SK-N-SH (cell line): ENCODE data around the gene SNRPD2. TPM values are rescaled to one million over a fixed set of nuclear protein-coding genes. Genes with fewer than 3 reads are reported as not detected.

Experiments used
- CTCF ChIA-PET: fragments of 300-600, 350-600 bp; formaldehyde crosslinking; extraction: SDS; loops from one replicate; lab custom pipeline; 2021; lab: Yijun Ruan, JAX
- POLR2A ChIA-PET: fragments of 350-600 bp; sonication (Branson Sonifier 250); formaldehyde crosslinking; extraction: SDS; loops from one replicate; lab custom pipeline; 2020; ENCODE audit warnings: antibody characterized with exemption, inconsistent platforms; lab: Yijun Ruan, JAX
- DNase-seq: peaks from one replicate; pipeline ENCODE4 v3.0.0; 2012
- H2AFZ ChIP-seq: fragments of 200-600 bp; sonication (generic); 2 replicates; pipeline ENCODE4 v1.8.1; 2016; ENCODE audit warnings: antibody characterized with exemption, mild to moderate bottlenecking, low read depth
- H3F3A ChIP-seq: fragments of 200-600 bp; sonication (generic); replicated peaks from 2 replicates; pipeline ENCODE3; 2016; ENCODE audit warnings: antibody characterized with exemption, mild to moderate bottlenecking; ENCODE audit not compliant: insufficient read depth
- H3K27ac ChIP-seq, 2 experiments: fragments of 200-500 bp in 1 of 2; fragments of 200-600 bp in 1 of 2; sonication (Bioruptor generic) in 1 of 2; sonication (generic), shearing (Covaris generic) in 1 of 2; 2 replicates each; pipeline versions ENCODE4 v1.5.1 to v1.6.1; 2014 to 2016; ENCODE audit warnings: low read depth in 2 of 2, inconsistent platforms in 1 of 2, low read length in 1 of 2, mild to moderate bottlenecking in 1 of 2, mixed read lengths in 1 of 2
- H3K27me3 ChIP-seq: fragments of 200-600 bp; sonication (generic), shearing (Covaris generic); 2 replicates; pipeline ENCODE4 v1.6.1; 2016; ENCODE audit warnings: mixed run types; ENCODE audit not compliant: insufficient read depth
- H3K36me3 ChIP-seq, 2 experiments: fragments of 200-500 bp in 1 of 2; fragments of 200-600 bp in 1 of 2; sonication (Bioruptor generic) in 1 of 2; sonication (generic) in 1 of 2; replicated peaks in 1 of 2; 2 replicates each; pipeline versions ENCODE3 to v1.5.1; 2014 to 2016; ENCODE audit warnings: low read length in 1 of 2, mild to moderate bottlenecking in 1 of 2; ENCODE audit not compliant: insufficient read depth in 2 of 2, control insufficient read depth in 1 of 2
- H3K4me1 ChIP-seq, 2 experiments: fragments of 200-500 bp in 1 of 2; fragments of 200-600 bp in 1 of 2; sonication (Bioruptor generic) in 1 of 2; sonication (generic), shearing (Covaris generic) in 1 of 2; 2 replicates each; pipeline versions ENCODE4 v1.5.1 to v1.6.1; 2014 to 2016; ENCODE audit warnings: low read depth in 1 of 2, low read length in 1 of 2, mixed run types in 1 of 2; ENCODE audit not compliant: insufficient read depth in 2 of 2, control insufficient read depth in 1 of 2
- H3K4me2 ChIP-seq: fragments of 200-600 bp; sonication (generic), shearing (Covaris generic); 2 replicates; pipeline ENCODE4 v1.6.1; 2017; ENCODE audit warnings: mixed run types
- H3K4me3 ChIP-seq, 2 experiments: fragments of 200-500 bp in 1 of 2; fragments of 200-600 bp in 1 of 2; sonication (Bioruptor generic) in 1 of 2; sonication (generic), shearing (Covaris generic) in 1 of 2; 2 replicates each; pipeline versions ENCODE4 v1.5.1 to v1.8.1; 2014 to 2016; ENCODE audit warnings: low read depth in 2 of 2, inconsistent platforms in 1 of 2, low read length in 1 of 2, mild to moderate bottlenecking in 1 of 2, mixed read lengths in 1 of 2, moderate library complexity in 1 of 2
- H3K79me2 ChIP-seq: fragments of 200-600 bp; sonication (generic); 2 replicates; pipeline ENCODE4 v1.8.1; 2017; ENCODE audit warnings: mild to moderate bottlenecking; ENCODE audit not compliant: insufficient read depth
- H3K9ac ChIP-seq: fragments of 200-600 bp; sonication (generic); 2 replicates; pipeline ENCODE4 v1.6.1; 2017; ENCODE audit warnings: mixed run types
- H3K9me2 ChIP-seq: fragments of 200-600 bp; sonication (generic); 2 replicates; pipeline ENCODE4 v1.6.1; 2017; ENCODE audit warnings: mixed run types
- H3K9me3 ChIP-seq: fragments of 200-600 bp; sonication (generic); 2 replicates; pipeline ENCODE4 v1.6.1; 2017; ENCODE audit warnings: mixed run types, mild to moderate bottlenecking, moderate library complexity
- H4K20me1 ChIP-seq: fragments of 200-600 bp; sonication (generic); 2 replicates; pipeline ENCODE4 v1.6.1; 2017; ENCODE audit warnings: mild to moderate bottlenecking, mixed run types; ENCODE audit not compliant: insufficient read depth
- CHD2 ChIP-seq: fragments of 150-350 bp; IDR thresholded peaks from 2 replicates; pipeline ENCODE4 v1.6.1; 2018; ENCODE audit warnings: low read length; ENCODE audit not compliant: partially characterized antibody
- CTCF ChIP-seq: fragments of 200-600 bp; sonication (generic); IDR thresholded peaks from 2 replicates; pipeline ENCODE4 v1.6.1; 2017; ENCODE audit warnings: antibody characterized with exemption, mild to moderate bottlenecking, moderate library complexity
- FOSL2 ChIP-seq: IDR thresholded peaks from 2 replicates; pipeline ENCODE4 v1.4.0; 2012; ENCODE audit warnings: low read depth, mild to moderate bottlenecking, moderate library complexity, borderline replicate concordance
- GABPA ChIP-seq: IDR thresholded peaks from 2 replicates; pipeline ENCODE4 v1.4.0; 2012; ENCODE audit warnings: low read depth, mild to moderate bottlenecking
- JUND ChIP-seq: IDR thresholded peaks from 2 replicates; pipeline ENCODE4 v1.4.0; 2012
- MAX ChIP-seq: IDR thresholded peaks from 2 replicates; pipeline ENCODE4 v1.4.0; 2012; ENCODE audit warnings: low read depth
- NFIC ChIP-seq: IDR thresholded peaks from 2 replicates; pipeline ENCODE4 v1.4.0; 2012; ENCODE audit warnings: borderline replicate concordance
- POLR2AphosphoS5 ChIP-seq: IDR thresholded peaks from 2 replicates; pipeline ENCODE4 v1.6.1; 2012; ENCODE audit warnings: low read depth, low read length
- RAD21 ChIP-seq: IDR thresholded peaks from 2 replicates; pipeline ENCODE4 v1.6.1; 2012; ENCODE audit warnings: mild to moderate bottlenecking, low read length
- RXRA ChIP-seq: IDR thresholded peaks from 2 replicates; pipeline ENCODE4 v1.4.0; 2012; ENCODE audit warnings: low read depth, mild to moderate bottlenecking, borderline replicate concordance
- TEAD4 ChIP-seq: IDR thresholded peaks from 2 replicates; pipeline ENCODE4 v1.4.0; 2012; ENCODE audit warnings: mild to moderate bottlenecking, borderline replicate concordance; ENCODE audit not compliant: insufficient read depth
- WGBS: methylation state at CpG from one replicate; pipeline ENCODE4 v1.1.6; 2017; ENCODE audit warnings: low lambda C conversion rate; 5-methylcytosine and 5-hydroxymethylcytosine counted together
- polyA plus RNA-seq, 3 experiments: library from polyadenylated mRNA; depleted of rRNA; stranded (reverse); fragments of >200 nt; gene quantifications; 2 replicates each; pipeline ENCODE4 v1.2.3, GENCODE V29; 2012
- TF ChIP-seq, protein P1 (sequence below): fragments of 150-350 bp; IDR thresholded peaks from 2 replicates; pipeline ENCODE4 v1.6.1; 2017; ENCODE audit warnings: antibody characterized with exemption, low read length, low read depth, borderline replicate concordance
- TF ChIP-seq, protein P2 (sequence below): IDR thresholded peaks from 2 replicates; pipeline ENCODE4 v1.4.0; 2012; ENCODE audit warnings: low read depth, borderline replicate concordance

The SNRPD2 gene
- polyA plus RNA-seq, 1 of the 3 experiments (the other 2 are of a cell fraction): 1,248 TPM

- H3K79me2 ChIP-seq: no peaks in the 10 kb centered on the region
- no peak overlapping the region for H3K4me2 ChIP-seq
- H3K9me3 ChIP-seq: no peaks in the 10 kb centered on the region
- DNase-seq: no peak
- no peak overlapping the region for H3K4me3 ChIP-seq
- WGBS: 58% methylated on average over 6 of the region's 6 CpGs
- no peak overlapping the region for H3K27ac ChIP-seq
- H3K9ac ChIP-seq: no peak overlapping the region
- TF ChIP-seq JUND: no peak
- no peak for TF ChIP-seq RXRA
- TF ChIP-seq CTCF: no peak
- no peak for TF ChIP-seq CHD2
- TF ChIP-seq RAD21: no peak
- TF ChIP-seq FOSL2: no peak
- TF ChIP-seq, protein P1, sequence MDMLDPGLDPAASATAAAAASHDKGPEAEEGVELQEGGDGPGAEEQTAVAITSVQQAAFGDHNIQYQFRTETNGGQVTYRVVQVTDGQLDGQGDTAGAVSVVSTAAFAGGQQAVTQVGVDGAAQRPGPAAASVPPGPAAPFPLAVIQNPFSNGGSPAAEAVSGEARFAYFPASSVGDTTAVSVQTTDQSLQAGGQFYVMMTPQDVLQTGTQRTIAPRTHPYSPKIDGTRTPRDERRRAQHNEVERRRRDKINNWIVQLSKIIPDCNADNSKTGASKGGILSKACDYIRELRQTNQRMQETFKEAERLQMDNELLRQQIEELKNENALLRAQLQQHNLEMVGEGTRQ: no peak
- no peak for TF ChIP-seq TEAD4
- TF ChIP-seq GABPA: no peak
- no peak for TF ChIP-seq MAX
- no peak for TF ChIP-seq POLR2AphosphoS5
- TF ChIP-seq, protein P2, sequence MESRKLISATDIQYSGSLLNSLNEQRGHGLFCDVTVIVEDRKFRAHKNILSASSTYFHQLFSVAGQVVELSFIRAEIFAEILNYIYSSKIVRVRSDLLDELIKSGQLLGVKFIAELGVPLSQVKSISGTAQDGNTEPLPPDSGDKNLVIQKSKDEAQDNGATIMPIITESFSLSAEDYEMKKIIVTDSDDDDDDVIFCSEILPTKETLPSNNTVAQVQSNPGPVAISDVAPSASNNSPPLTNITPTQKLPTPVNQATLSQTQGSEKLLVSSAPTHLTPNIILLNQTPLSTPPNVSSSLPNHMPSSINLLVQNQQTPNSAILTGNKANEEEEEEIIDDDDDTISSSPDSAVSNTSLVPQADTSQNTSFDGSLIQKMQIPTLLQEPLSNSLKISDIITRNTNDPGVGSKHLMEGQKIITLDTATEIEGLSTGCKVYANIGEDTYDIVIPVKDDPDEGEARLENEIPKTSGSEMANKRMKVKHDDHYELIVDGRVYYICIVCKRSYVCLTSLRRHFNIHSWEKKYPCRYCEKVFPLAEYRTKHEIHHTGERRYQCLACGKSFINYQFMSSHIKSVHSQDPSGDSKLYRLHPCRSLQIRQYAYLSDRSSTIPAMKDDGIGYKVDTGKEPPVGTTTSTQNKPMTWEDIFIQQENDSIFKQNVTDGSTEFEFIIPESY: no peak
- TF ChIP-seq NFIC: no peak
- POLR2A ChIA-PET: no interaction called here
- no peaks in the 10 kb centered on the region; a peak in 1 of 4 replicates for H3K4me1 ChIP-seq
- H3K27me3 ChIP-seq: no peaks in the 10 kb centered on the region
- no peak overlapping the region for H2AFZ ChIP-seq
- CTCF ChIA-PET: interaction anchor here (1.1 kb wide), 1 partner anchor 21 kb away, joined by 3 read pairs; no protein-coding TSS in a partner anchor
- H3K36me3 ChIP-seq: no peaks in the 10 kb centered on the region
- no peaks in the 10 kb centered on the region for H3K9me2 ChIP-seq
- no peaks in the 10 kb centered on the region for H4K20me1 ChIP-seq
- H3F3A ChIP-seq: no peaks in the 10 kb centered on the region
Measured at GRCh38 chr19:45659096-45659729, 32.5 kb downstream of the SNRPD2 start.
